HG03521 (cell line): ENCODE data around the gene TMEM256.

Source experiments
- ATAC-seq: cut with Tn5 transposase; IDR thresholded peaks from one replicate; pipeline ENCODE4 v1.9.1; 2021; ENCODE audit warnings: mild to moderate bottlenecking, moderate library complexity; ENCODE audit not compliant: unreplicated experiment

TMEM256 gene

GRCh38 chr17:7354262-7354843 is 49.5 kb downstream of the TMEM256 start:
- no peak for ATAC-seq
